WTC11 (cell line): Measurements from ENCODE around the gene ZCCHC2. TPM values are rescaled to one million over a fixed set of nuclear protein-coding genes. Genes with fewer than 3 reads are reported as not detected.

ENCODE experiments used
- ATAC-seq: fragments of 200-7000 bp; cut with Tn5 transposase; 2 replicates; pipeline ENCODE4 v1.10.0; 2021; ENCODE audit warnings: mild to moderate bottlenecking, moderate library complexity
- CTCF ChIA-PET: fragments of 300-600 bp; sonication (Branson Sonifier 250); formaldehyde crosslinking; loops from one replicate; lab custom pipeline; 2021; ENCODE audit warnings: antibody characterized with exemption; lab: Charles Lee
- POLR2A ChIA-PET: fragments of 350-600 bp; sonication (Branson Sonifier 250); formaldehyde crosslinking; loops from one replicate; lab custom pipeline; 2021; ENCODE audit warnings: antibody characterized with exemption; lab: Charles Lee
- DNase-seq: peaks from one replicate; pipeline ENCODE4 v3.0.0; 2021; ENCODE audit warnings: low spot score
- H3K27ac Mint-ChIP-seq: 2 replicates; pipeline ENCODE4 v1.8.0; 2021; ENCODE audit warnings: mixed read lengths
- H3K27me3 Mint-ChIP-seq: 2 replicates; pipeline ENCODE4 v1.8.0; 2021; ENCODE audit warnings: low read depth, mild to moderate bottlenecking, moderate library complexity, mixed read lengths
- H3K36me3 Mint-ChIP-seq: 2 replicates; pipeline ENCODE4 v1.8.0; 2021; ENCODE audit warnings: mixed read lengths
- H3K4me1 Mint-ChIP-seq: 2 replicates; pipeline ENCODE4 v1.8.0; 2022; ENCODE audit warnings: mixed read lengths
- H3K4me3 Mint-ChIP-seq: 2 replicates; pipeline ENCODE4 v1.8.0; 2021; ENCODE audit warnings: mild to moderate bottlenecking, moderate library complexity, mixed read lengths
- H3K9me3 Mint-ChIP-seq: 2 replicates; pipeline ENCODE4 v1.8.0; 2021; ENCODE audit warnings: mixed read lengths
- AR ChIP-seq: fragments of 250-450 bp; sonication (Bioruptor Pico); IDR thresholded peaks from 2 replicates; pipeline ENCODE4 v1.9.0; 2021; ENCODE audit warnings: mild to moderate bottlenecking
- ARID4B ChIP-seq: sonication (generic); formaldehyde crosslinking; IDR thresholded peaks from 2 replicates; pipeline ENCODE4 v1.8.0; 2023; ENCODE audit warnings: missing genetic modification reagents, mild to moderate bottlenecking, borderline replicate concordance
- ATF6 ChIP-seq: sonication (generic); formaldehyde crosslinking; IDR thresholded peaks from 2 replicates; pipeline ENCODE4 v1.8.1; 2023; ENCODE audit warnings: mild to moderate bottlenecking, missing genetic modification reagents
- GTF2I ChIP-seq: fragments of 250-450 bp; sonication (Bioruptor Pico); conservative IDR thresholded peaks from 2 replicates; pipeline ENCODE4 v1.4.0; 2021; ENCODE audit warnings: mild to moderate bottlenecking
- KAT7 ChIP-seq: sonication (generic); formaldehyde crosslinking; IDR thresholded peaks from 2 replicates; pipeline ENCODE4 v1.8.1; 2023; ENCODE audit warnings: missing genetic modification reagents, mild to moderate bottlenecking, borderline replicate concordance
- NFATC4 ChIP-seq: fragments of 250-450 bp; sonication (Bioruptor Pico); IDR thresholded peaks from 2 replicates; pipeline ENCODE4 v1.9.0; 2021; ENCODE audit warnings: mild to moderate bottlenecking
- NFE2L1 ChIP-seq: sonication (generic); formaldehyde crosslinking; IDR thresholded peaks from 2 replicates; pipeline ENCODE4 v1.8.1; 2023; ENCODE audit warnings: missing genetic modification reagents
- RELA ChIP-seq: sonication (generic); formaldehyde crosslinking; IDR thresholded peaks from 2 replicates; pipeline ENCODE4 v1.8.1; 2022; ENCODE audit warnings: missing genetic modification reagents, mild to moderate bottlenecking, borderline replicate concordance
- SMAD4 ChIP-seq: sonication (generic); formaldehyde crosslinking; IDR thresholded peaks from 2 replicates; pipeline ENCODE4 v1.8.0; 2022; ENCODE audit warnings: mild to moderate bottlenecking, missing genetic modification reagents
- ZNF232 ChIP-seq: sonication (generic); formaldehyde crosslinking; IDR thresholded peaks from 2 replicates; pipeline ENCODE4 v1.8.0; 2022; ENCODE audit warnings: mild to moderate bottlenecking, missing genetic modification reagents
- ZNF263 ChIP-seq: sonication (generic); formaldehyde crosslinking; IDR thresholded peaks from 2 replicates; pipeline ENCODE4 v1.8.1; 2022; ENCODE audit warnings: low read depth, mild to moderate bottlenecking, moderate library complexity, missing genetic modification reagents
- ZNF281 ChIP-seq: sonication (generic); formaldehyde crosslinking; IDR thresholded peaks from 2 replicates; pipeline ENCODE4 v1.8.0; 2023; ENCODE audit warnings: mild to moderate bottlenecking, missing genetic modification reagents
- ZNF512 ChIP-seq: sonication (generic); formaldehyde crosslinking; IDR thresholded peaks from 2 replicates; pipeline ENCODE4 v1.8.1; 2022; ENCODE audit warnings: missing genetic modification reagents, borderline replicate concordance
- total RNA-seq: library from RNA; stranded (reverse); gene quantifications from 3 replicates; pipeline ENCODE4 v1.2.3, GENCODE V29; 2021
- TF ChIP-seq, protein P1 (sequence below): sonication (generic); formaldehyde crosslinking; IDR thresholded peaks from 2 replicates; pipeline ENCODE4 v1.8.1; 2022; ENCODE audit warnings: mild to moderate bottlenecking, moderate library complexity, missing genetic modification reagents
- TF ChIP-seq, protein P2 (sequence below): sonication (generic); formaldehyde crosslinking; conservative IDR thresholded peaks from 2 replicates; pipeline ENCODE4 v1.8.1; 2022; ENCODE audit warnings: mild to moderate bottlenecking, missing genetic modification reagents

The ZCCHC2 gene
- total RNA-seq, 1 experiment from 2014 or later = 18.8 TPM

GRCh38 chr18:62479574-62479973, 43.3 kb upstream of the ZCCHC2 start:
- Mint-ChIP-seq H3K4me3 (no peak overlapping the region), H3K27ac (no peak overlapping the region), H3K4me1 (no peaks in the 10 kb centered on the region), H3K9me3 (peaks cover 32% of the 10 kb centered on the region), H3K27me3 (no peaks in the 10 kb centered on the region), H3K36me3 (peaks cover 14% of the 10 kb centered on the region; the same call in 1 of the 2 replicates)
- ATAC-seq (no peak), DNase-seq (no peak)
- ChIA-PET CTCF (no interaction called here), POLR2A (no interaction called here)
- TF ChIP-seq, protein P1, sequence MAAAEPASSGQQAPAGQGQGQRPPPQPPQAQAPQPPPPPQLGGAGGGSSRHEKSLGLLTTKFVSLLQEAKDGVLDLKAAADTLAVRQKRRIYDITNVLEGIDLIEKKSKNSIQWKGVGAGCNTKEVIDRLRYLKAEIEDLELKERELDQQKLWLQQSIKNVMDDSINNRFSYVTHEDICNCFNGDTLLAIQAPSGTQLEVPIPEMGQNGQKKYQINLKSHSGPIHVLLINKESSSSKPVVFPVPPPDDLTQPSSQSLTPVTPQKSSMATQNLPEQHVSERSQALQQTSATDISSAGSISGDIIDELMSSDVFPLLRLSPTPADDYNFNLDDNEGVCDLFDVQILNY (CRISPR knock-in tag) = no peak
- TF ChIP-seq ATF6 (CRISPR knock-in tag) (no peak), ARID4B (CRISPR knock-in tag) (no peak), ZNF263 (CRISPR knock-in tag) (no peak), ZNF281 (CRISPR knock-in tag) (no peak), SMAD4 (no peak)

DNA sequence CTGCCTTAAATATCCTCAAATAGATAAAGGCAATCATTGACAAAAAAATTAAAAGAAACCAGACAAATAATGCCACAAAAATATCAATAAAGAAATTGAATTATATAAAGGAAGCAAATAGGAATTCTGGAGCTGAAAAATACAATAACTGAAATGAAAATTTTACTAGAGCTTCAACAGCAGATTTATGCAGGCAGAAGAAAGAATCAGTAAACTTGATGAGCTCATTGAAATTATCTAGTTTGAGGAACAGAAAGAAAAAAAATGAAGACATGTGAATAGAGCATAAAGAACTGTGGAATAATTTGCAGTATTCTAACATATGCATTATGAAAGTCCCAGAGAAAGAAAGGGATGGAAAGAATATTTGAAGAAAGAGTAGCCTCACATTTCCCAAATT, 41.9 kb upstream of the ZCCHC2 start:
- peaks cover 5% of the 10 kb centered on the region for H3K4me1 Mint-ChIP-seq
- H3K27me3 Mint-ChIP-seq = peaks cover 2% of the 10 kb centered on the region; the same call in 1 of the 2 replicates
- no peak overlapping the region for H3K27ac Mint-ChIP-seq
- ChIA-PET POLR2A (no interaction called here), CTCF (no interaction called here)
- H3K4me3 Mint-ChIP-seq = no peak overlapping the region
- peaks cover 14% of the 10 kb centered on the region; the same call in 1 of the 2 replicates for H3K36me3 Mint-ChIP-seq
- peaks cover 32% of the 10 kb centered on the region for H3K9me3 Mint-ChIP-seq
- ATAC-seq = no peak
- DNase-seq = no peak
- TF ChIP-seq AR (CRISPR knock-in tag) = no peak
- TF ChIP-seq, protein P2, sequence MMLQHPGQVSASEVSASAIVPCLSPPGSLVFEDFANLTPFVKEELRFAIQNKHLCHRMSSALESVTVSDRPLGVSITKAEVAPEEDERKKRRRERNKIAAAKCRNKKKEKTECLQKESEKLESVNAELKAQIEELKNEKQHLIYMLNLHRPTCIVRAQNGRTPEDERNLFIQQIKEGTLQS = no peak
- TF ChIP-seq KAT7 (CRISPR knock-in tag) = no peak
- no peak for TF ChIP-seq ZNF512
- TF ChIP-seq RELA (CRISPR knock-in tag) = no peak
- TF ChIP-seq ZNF232 (CRISPR knock-in tag) = no peak
- TF ChIP-seq NFATC4 (CRISPR knock-in tag) = no peak
- no peak for TF ChIP-seq NFE2L1 (CRISPR knock-in tag)
- TF ChIP-seq ARID4B (CRISPR knock-in tag) = no peak
- TF ChIP-seq GTF2I (CRISPR knock-in tag) = no peak
